DOHH2 (cell line): ENCODE data around the gene SNRNP200.

Experiments
- CTCF ChIP-seq: fragments of 200-600 bp; sonication (generic); IDR thresholded peaks from one replicate; pipeline ENCODE4 v1.5.1; 2014; ENCODE audit warnings: antibody characterized with exemption, mild to moderate bottlenecking, low read depth, low read length; ENCODE audit not compliant: poor library complexity, severe bottlenecking
- EZH2phosphoT487 ChIP-seq: fragments of 200-600 bp; sonication (generic); IDR thresholded peaks from 2 replicates; pipeline ENCODE4 v1.6.1; 2017; ENCODE audit warnings: borderline replicate concordance, mild to moderate bottlenecking, antibody characterized with exemption, low read length, moderate library complexity, mixed read lengths

DNA sequence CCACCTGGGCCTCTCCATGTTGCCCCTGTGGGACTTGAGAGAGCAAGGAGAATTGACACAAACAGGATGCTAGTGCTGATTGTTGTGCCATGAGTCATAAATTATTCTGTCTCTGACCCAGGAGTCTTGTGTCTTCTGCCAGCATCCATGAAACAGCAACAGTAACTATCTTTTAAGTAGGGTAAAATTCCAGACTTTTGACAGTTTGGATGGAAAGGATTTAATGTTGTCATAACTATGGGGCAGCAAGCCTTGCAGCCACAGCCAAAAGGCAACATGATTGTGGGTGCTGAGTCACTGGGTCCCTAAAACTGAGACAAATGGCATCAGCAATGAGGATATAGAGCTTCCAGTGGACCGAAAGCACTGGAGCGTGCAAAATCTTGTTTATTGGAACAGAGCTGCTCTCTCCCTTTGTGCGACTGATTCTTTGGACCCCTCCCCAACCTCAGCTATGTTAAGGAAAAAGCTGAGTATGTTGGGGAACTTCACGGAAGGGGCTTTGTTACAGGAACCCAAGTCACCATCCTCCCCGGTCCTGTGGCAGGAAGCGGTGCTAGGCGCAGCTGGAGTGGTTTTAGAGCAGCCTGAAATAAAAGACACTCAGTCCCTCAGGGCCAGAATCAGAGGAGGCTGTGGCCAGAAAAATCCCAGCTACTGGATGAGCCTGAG is 10.2 kb upstream of the SNRNP200 start:
- TF ChIP-seq CTCF (no peak), EZH2phosphoT487 (no peak)
